ENCODE measurements around the gene CETN2.

- no peak for TF ChIP-seq POLR2A (IDR thresholded peaks at IDR 0.05)
- TF ChIP-seq, protein P1, sequence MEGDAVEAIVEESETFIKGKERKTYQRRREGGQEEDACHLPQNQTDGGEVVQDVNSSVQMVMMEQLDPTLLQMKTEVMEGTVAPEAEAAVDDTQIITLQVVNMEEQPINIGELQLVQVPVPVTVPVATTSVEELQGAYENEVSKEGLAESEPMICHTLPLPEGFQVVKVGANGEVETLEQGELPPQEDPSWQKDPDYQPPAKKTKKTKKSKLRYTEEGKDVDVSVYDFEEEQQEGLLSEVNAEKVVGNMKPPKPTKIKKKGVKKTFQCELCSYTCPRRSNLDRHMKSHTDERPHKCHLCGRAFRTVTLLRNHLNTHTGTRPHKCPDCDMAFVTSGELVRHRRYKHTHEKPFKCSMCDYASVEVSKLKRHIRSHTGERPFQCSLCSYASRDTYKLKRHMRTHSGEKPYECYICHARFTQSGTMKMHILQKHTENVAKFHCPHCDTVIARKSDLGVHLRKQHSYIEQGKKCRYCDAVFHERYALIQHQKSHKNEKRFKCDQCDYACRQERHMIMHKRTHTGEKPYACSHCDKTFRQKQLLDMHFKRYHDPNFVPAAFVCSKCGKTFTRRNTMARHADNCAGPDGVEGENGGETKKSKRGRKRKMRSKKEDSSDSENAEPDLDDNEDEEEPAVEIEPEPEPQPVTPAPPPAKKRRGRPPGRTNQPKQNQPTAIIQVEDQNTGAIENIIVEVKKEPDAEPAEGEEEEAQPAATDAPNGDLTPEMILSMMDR (IDR thresholded peaks at IDR 0.05) = no peak
These were observed 834 bp upstream of the CETN2 start for GRCh38 chrX:152831391-152831790.

Measured in right lobe of liver (tissue), 4 donors.